OCI-LY7 (cell line): ENCODE data around the gene DXO. TPM values are rescaled to one million over a fixed set of nuclear protein-coding genes. Genes with fewer than 3 reads are reported as not detected.

Source experiments
- BruUV-seq: library from RNA; stranded (reverse); fragments of 400-500 nt; replicated peaks from 2 replicates; lab custom pipeline; 2021; lab: Mats Ljungman, UMichigan
- CTCF ChIA-PET: fragments of 300-600 bp; sonication (Branson Sonifier 250); formaldehyde crosslinking; loops from one replicate; lab custom pipeline; 2022; ENCODE audit warnings: antibody characterized with exemption; ENCODE audit not compliant: unreplicated experiment; lab: Charles Lee
- POLR2A ChIA-PET: fragments of 300-600 bp; sonication (Branson Sonifier 250); formaldehyde crosslinking; loops from one replicate; lab custom pipeline; 2022; ENCODE audit warnings: antibody characterized with exemption; lab: Charles Lee
- DNase-seq: peaks from one replicate; pipeline ENCODE4 v3.0.0-alpha.2; 2015; ENCODE audit warnings: low spot score
- H2AFZ ChIP-seq: fragments of 200-600 bp; sonication (generic), shearing (Covaris generic); 2 replicates; pipeline ENCODE4 v1.6.1; 2014; ENCODE audit warnings: mild to moderate bottlenecking, antibody characterized with exemption, low read length, moderate library complexity
- H3K27ac ChIP-seq: fragments of 200-600 bp; sonication (generic); 2 replicates; pipeline ENCODE4 v1.5.1; 2014; ENCODE audit warnings: mixed run types, low read depth, mild to moderate bottlenecking, moderate library complexity, low read length, inconsistent platforms; ENCODE audit not compliant: poor library complexity, severe bottlenecking
- H3K36me3 ChIP-seq: fragments of 200-600 bp; sonication (generic); 2 replicates; pipeline ENCODE4 v1.6.1; 2014; ENCODE audit warnings: mild to moderate bottlenecking, antibody characterized with exemption, low read length, moderate library complexity, mixed read lengths; ENCODE audit not compliant: insufficient read depth
- H3K4me1 ChIP-seq: fragments of 200-600 bp; sonication (generic); 2 replicates; pipeline ENCODE4 v1.5.1; 2014; ENCODE audit warnings: mild to moderate bottlenecking, low read length; ENCODE audit not compliant: insufficient read depth, poor library complexity, severe bottlenecking
- H3K4me2 ChIP-seq: fragments of 200-600 bp; sonication (generic); 2 replicates; pipeline ENCODE4 v1.6.1; 2014; ENCODE audit warnings: mild to moderate bottlenecking, low read length
- H3K4me3 ChIP-seq: fragments of 200-600 bp; sonication (generic); 2 replicates; pipeline ENCODE4 v1.5.1; 2014; ENCODE audit warnings: mild to moderate bottlenecking, low read depth, low read length; ENCODE audit not compliant: poor library complexity, severe bottlenecking
- H3K79me2 ChIP-seq: fragments of 200-600 bp; sonication (generic); 2 replicates; pipeline ENCODE4 v1.6.1; 2016; ENCODE audit warnings: low read depth, mild to moderate bottlenecking, low read length, moderate library complexity, mixed read lengths; ENCODE audit not compliant: insufficient read depth
- H3K9me2 ChIP-seq: fragments of 200-600 bp; sonication (generic); 2 replicates; pipeline ENCODE4 v1.6.1; 2016; ENCODE audit warnings: mild to moderate bottlenecking, low read length, mixed read lengths; ENCODE audit not compliant: insufficient read depth
- H3K9me3 ChIP-seq: fragments of 200-600 bp; sonication (generic); 2 replicates; pipeline ENCODE4 v1.6.1; 2014; ENCODE audit warnings: mild to moderate bottlenecking, mixed run types, low read length, mixed read lengths
- H4K20me1 ChIP-seq: fragments of 200-600 bp; sonication (generic); 2 replicates; pipeline ENCODE4 v1.6.1; 2014; ENCODE audit warnings: mild to moderate bottlenecking, antibody characterized with exemption, low read length, moderate library complexity, mixed read lengths; ENCODE audit not compliant: insufficient read depth
- EZH2phosphoT487 ChIP-seq: fragments of 200-600 bp; sonication (generic); IDR thresholded peaks from 2 replicates; pipeline ENCODE4 v1.6.1; 2018; ENCODE audit warnings: low read depth, borderline replicate concordance, mild to moderate bottlenecking, mixed run types, antibody characterized with exemption, low read length, moderate library complexity, mixed read lengths
- intact Hi-C: fragments of 100-400 bp; cut with micrococcal nuclease; formaldehyde crosslinking; loops from one replicate; pipeline ENCODE4 v1.10.0; 2022; ENCODE audit not compliant: unreplicated experiment
- total RNA-seq, 2 experiments: library from RNA; depleted of rRNA in 1 of 2; stranded (reverse); fragments of >200 nt in 1 of 2; shearing (Covaris generic) in 1 of 2; gene quantifications; 2 replicates each; pipeline ENCODE4 v1.2.3, GENCODE V29; 2014 to 2022
- TF ChIP-seq, protein P1 (sequence below): fragments of 200-600 bp; sonication (generic); conservative IDR thresholded peaks from 2 replicates; pipeline ENCODE4 v1.5.1; 2014; ENCODE audit warnings: mild to moderate bottlenecking, antibody characterized with exemption, low read length, moderate library complexity, mixed read lengths

The DXO gene
- total RNA-seq, 2 experiments from 2014 or later: 17.5 to 36.5 TPM

DNA sequence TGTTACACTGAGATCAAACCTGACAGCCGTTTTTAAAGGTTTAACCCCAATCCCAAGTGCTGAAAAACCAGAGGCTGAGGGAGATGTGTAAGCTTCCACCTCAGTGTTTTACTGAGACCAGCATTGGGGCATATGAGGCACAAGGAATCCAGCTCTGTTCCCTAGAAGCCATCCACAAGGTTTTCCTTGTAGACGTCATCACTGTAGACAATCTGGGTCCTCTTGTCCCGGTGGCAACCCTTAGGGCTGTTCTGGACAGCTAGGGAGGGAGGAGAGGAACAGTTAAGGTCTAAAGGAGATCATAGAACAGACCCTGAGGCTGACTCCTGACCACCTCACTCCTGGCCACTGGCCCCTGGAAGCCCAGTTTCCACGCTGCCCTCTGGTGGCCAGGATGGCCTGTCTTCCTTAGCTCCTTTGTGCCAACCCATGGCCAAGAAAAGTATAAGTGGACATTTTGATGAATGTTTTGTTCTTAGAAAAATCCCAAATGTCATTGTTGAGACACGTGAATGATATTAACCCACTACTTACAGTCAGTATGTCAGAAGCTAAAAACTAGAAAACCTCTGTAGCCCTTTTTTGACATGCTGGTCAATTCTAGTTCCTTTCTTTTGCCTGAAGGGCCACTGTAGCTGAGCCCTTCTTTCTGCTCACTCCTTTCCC, 19.7 kb downstream of the DXO start:
- H3K4me1 ChIP-seq: no peaks in the 10 kb centered on the region
- DNase-seq: peak; percentile 44
- TF ChIP-seq, protein P1, sequence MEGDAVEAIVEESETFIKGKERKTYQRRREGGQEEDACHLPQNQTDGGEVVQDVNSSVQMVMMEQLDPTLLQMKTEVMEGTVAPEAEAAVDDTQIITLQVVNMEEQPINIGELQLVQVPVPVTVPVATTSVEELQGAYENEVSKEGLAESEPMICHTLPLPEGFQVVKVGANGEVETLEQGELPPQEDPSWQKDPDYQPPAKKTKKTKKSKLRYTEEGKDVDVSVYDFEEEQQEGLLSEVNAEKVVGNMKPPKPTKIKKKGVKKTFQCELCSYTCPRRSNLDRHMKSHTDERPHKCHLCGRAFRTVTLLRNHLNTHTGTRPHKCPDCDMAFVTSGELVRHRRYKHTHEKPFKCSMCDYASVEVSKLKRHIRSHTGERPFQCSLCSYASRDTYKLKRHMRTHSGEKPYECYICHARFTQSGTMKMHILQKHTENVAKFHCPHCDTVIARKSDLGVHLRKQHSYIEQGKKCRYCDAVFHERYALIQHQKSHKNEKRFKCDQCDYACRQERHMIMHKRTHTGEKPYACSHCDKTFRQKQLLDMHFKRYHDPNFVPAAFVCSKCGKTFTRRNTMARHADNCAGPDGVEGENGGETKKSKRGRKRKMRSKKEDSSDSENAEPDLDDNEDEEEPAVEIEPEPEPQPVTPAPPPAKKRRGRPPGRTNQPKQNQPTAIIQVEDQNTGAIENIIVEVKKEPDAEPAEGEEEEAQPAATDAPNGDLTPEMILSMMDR: peak; percentile 84
- TF ChIP-seq EZH2phosphoT487: no peak
- H3K27ac ChIP-seq: no peak overlapping the region
- no peaks in the 10 kb centered on the region for H4K20me1 ChIP-seq
- H3K4me2 ChIP-seq: no peak overlapping the region
- peaks cover 62% of the 10 kb centered on the region for H3K36me3 ChIP-seq
- H3K9me2 ChIP-seq: no peaks in the 10 kb centered on the region
- intact Hi-C loops: loop anchor here (1.0 to 10.0 kb wide), 2 partner anchors 50 to 247 kb away; partner anchors contain the start of genes ABHD16A, LY6G6F and ZBTB12
- H3K79me2 ChIP-seq: no peaks in the 10 kb centered on the region; the same call in 1 of the 2 replicates
- POLR2A ChIA-PET: interaction anchor here (0.7 kb wide), 1 partner anchor 131 kb away, joined by 3 read pairs; no protein-coding TSS in a partner anchor
- H3K9me3 ChIP-seq: no peaks in the 10 kb centered on the region
- CTCF ChIA-PET: interaction anchor here (1.4 kb wide), 1 partner anchor 22 kb away, joined by 4 read pairs; no protein-coding TSS in a partner anchor
- no peak overlapping the region for H2AFZ ChIP-seq
- no TSS peak for BruUV-seq
- no peak overlapping the region for H3K4me3 ChIP-seq

DNA sequence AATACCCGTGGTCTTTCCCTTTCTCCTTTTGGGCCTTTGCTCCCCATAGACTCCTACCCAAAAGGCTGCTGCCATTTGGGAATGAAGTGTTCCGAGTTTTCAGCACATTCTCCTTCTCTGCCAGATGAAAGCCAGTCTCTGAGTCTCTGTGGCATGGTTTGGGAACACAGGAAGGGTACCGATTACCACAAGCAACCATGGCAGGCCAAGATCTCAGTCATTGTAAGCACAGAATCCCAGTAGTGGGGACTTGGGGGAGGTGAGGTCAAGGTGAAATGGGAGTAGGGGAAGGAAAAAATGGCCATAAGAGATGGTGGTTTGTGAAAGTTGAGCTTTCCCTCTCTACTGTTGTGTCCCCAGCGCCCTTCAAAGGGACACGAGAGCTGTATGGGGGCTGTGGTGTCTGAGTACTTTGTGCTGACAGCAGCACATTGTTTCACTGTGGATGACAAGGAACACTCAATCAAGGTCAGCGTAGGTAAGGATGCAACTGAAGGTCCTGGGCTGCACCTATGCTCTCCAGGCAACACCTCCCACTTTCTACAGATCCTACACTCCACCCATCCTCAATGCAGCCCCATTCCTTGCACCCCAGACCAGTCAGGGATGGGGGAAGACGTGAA, 21.9 kb downstream of the DXO start:
- Histone ChIP-seq H3K9me2 (no peaks in the 10 kb centered on the region), H3K9me3 (no peaks in the 10 kb centered on the region), H3K27ac (no peak overlapping the region), H3K4me1 (no peaks in the 10 kb centered on the region), H3K36me3 (peaks cover 44% of the 10 kb centered on the region; the same call in 1 of the 2 replicates), H3K4me2 (no peak overlapping the region), H3K79me2 (no peaks in the 10 kb centered on the region), H3K4me3 (no peak overlapping the region), H2AFZ (no peak overlapping the region), H4K20me1 (no peaks in the 10 kb centered on the region)
- ChIA-PET CTCF (interaction anchor here (0.8 kb wide), 1 partner anchor 9 kb away, joined by 3 read pairs; the partner anchor contains the start of genes NELFE and SKIC2), POLR2A (no interaction called here)
- intact Hi-C loops: loop anchor here (10.0 kb wide), 1 partner anchor 245 kb away; the partner anchor contains the start of genes ABHD16A and LY6G6F
- TF ChIP-seq EZH2phosphoT487: no peak
- TF ChIP-seq, protein P1: no peak
- no TSS peak for BruUV-seq
- no peak for DNase-seq
